Glomerular endothelial cell (primary cell): Measurements from ENCODE around the gene ADH4. TPM values are rescaled to one million over a fixed set of nuclear protein-coding genes. Genes with fewer than 3 reads are reported as not detected.
"Not testable (repeated sequence)": the region's sequence is repeated elsewhere in the genome, so short reads cannot be mapped to it uniquely, and the experiment has no call there.

Experiments used
- DNase-seq: peaks from one replicate; pipeline ENCODE4 v3.0.0-alpha.2; 2011; ENCODE audit warnings: low read depth, low spot score; ENCODE audit errors: extremely low read depth
- total RNA-seq: library from RNA; depleted of rRNA; stranded (reverse); fragments of >200 nt; gene quantifications from 2 replicates; pipeline ENCODE4 v1.2.3, GENCODE V29; 2015

ADH4 gene
- total RNA-seq, 1 donor from 2014 or later = not detected

DNA sequence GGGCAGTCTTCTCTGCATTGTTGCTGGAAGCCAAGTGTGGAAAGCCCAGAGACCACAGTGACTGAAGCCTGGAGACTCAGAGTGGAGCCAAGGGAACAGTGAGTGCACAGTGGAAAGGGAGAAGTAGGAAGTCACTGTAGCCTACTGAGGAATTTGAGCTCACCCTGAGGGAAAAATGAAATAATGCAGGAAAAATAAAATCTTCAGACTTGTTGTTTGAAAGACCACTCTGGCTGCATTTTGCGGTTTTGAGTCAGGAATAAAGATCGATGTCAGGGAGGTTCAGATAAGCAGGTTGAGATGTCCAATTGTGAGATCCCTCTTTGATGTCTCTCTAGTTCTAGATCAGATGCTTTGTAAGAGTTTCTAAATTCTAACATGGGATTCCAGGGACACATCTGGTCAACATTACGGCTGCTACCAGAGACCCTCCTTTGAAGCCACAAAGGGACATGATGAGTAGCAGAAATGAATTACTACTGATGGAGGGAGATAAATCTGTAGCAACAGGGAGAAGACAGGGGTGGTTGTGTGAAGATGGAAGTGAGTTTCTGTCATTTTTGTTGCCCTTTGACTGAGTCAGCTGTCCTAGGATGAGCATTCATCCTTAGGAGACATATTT is 8.4 kb downstream of the ADH4 start:
- no peak for DNase-seq

DNA sequence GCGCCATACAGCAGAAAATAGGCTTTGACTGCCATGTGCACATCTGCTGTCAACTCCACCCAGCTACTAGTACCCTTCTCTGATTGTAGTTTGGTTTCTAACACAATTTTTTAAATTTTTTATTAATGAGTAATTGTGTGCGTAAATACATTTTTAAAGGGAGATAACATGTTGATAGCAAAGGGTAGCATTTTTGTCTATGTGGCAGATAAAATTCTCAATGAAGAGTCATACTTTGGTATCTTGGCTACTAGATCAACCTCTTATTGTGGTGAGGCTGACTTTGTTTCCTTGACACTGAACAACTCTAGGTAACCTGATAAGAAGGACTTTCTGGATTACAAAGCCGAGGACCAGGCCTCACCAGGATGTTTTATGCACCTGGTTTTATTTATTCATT is 9.5 kb downstream of the ADH4 start:
- no peak for DNase-seq

DNA sequence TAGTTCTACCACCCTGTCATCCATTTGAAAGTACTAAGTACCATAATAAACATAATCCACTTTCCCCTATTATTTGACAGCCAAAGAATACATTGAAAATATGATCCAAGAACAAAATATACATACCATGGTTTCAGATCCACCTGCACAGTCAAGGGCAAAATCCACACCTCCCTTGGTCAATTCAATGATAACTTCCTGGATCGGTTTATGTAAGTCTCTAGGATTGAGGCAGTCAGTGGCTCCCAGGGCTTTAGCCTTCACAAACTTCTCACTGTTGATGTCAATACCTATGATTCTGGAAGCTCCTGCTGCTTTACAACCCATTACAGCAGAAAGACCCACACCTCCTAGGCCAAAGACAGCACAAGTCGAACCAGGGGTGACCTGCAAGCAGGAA is 12.7 kb downstream of the ADH4 start:
- DNase-seq = no peak

DNA sequence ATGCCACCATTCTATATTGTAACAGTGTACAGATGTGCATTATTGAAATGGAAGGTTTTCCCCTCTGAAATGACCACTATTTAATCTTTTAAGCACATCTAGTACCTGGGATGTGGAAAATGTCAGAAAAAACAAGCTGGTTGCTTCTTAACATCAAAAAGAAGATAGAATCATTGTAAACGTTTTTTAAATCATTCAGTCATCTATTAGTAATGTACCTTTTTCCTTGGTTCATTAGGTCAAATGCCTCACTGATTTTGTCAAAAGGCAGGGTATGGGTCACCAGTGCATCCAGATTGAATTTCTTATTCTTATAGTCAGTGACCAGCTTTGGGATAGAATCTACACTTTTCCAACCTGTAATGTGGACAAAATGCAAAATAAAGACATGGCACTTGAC is 17.7 kb downstream of the ADH4 start:
- DNase-seq = no peak

DNA sequence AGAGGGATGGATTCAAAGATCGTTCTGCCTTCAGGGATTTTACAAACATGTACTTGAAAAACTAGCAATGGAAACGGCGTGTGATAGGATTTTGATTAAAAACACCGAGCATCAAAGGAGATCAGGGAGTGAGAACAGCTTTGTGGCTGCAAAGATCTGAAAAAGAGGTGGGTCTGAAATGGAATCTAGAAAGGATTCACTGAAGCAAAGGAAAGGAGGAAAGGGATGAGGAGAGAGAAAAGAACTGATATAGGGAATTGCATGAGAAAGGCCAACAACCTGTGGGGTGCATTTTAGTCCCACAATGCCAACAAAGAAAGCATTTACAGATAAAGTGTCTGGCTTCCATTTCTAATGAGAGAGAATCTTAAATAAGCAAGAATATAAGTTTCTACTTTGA is 23.1 kb downstream of the ADH4 start:
- no peak for DNase-seq

DNA sequence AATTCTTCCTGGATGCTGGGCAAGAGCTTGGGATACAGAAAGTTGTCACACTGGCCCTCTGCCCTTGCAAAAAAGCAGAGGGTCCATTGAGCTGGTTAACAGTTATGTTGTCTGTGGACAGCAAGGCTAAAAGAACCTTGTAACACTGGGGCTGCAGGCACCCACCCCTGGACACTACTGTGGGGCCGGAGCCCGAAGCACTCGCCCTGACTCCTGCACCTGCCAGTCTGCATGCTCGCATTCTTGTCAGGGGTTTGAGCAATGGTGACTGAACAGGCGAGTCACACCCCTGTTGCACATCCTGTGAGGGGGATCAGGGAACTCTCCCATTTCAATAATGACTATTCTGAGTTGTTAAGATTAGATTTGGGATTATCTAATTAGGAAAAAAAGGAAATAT is 23.6 kb downstream of the ADH4 start:
- DNase-seq = no peak

DNA sequence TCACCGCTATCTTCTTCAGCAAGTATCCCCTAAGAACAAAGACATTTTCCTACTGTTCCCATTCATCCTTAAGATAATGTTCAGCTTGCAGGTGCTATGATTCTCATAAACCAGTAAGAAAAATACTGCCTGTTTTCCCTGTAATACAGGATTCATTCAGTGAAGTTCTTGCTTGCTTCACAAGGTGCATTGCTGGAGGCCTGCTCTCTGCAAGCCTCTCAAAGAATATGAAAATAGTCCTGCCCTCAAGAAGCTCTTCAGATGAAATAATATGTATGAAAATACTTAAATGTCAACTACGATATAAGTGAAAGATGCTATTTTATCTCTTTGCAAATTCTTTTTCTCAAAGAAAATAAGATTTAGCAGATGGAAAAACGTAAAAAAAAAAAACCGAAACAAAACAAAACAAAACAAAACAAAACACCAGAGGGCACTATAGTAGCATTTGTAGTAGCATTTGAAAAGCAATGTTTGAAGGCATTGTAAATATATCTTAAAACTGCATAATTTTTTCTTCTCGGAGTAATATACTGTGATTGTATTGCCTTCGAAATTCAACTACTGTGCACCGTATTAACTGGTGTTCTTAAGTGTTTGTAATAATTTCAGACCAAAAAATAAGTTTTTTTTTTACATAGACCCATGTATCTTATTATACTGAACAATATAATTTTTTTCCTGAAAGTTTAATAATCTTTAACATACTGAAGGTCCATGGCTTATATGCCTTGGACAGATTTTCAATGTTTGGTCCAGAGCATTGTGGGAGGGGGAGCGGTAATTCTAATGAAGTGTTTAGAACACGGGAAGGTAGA is 26.0 kb downstream of the ADH4 start:
- DNase-seq = no peak

DNA sequence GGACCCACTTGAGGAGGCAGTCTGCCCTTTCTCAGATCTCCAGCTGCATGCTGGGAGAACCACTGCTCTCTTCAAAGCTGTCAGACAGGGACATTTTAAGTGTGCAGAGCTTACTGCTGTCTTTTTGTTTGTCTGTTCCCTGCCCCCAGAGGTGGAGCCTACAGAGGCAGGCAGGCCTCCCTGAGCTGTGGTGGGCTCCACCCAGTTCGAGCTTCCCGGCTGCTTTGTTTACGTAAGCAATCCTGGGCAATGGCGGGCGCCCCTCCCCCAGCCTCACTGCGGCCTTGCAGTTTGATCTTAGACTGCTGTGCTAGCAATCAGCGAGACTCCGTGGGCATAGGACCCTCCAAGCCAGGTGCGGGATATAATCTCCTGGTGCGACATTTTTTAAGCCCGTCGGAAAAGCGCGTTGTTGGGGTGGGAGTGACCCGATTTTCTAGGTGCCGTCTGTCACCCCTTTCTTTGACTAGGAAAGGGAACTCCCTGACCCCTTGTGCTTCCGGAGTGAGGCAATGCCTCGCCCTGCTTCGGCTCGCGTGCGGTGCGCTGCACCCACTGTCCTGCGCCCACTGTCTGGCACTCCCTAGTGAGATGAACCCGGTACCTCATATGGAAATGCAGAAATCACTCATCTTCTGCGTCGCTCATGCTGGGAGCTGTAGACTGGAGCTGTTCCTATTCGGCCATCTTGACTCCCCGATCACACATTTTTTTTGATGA is 26.8 kb downstream of the ADH4 start:
- not testable (repeated sequence) for DNase-seq

DNA sequence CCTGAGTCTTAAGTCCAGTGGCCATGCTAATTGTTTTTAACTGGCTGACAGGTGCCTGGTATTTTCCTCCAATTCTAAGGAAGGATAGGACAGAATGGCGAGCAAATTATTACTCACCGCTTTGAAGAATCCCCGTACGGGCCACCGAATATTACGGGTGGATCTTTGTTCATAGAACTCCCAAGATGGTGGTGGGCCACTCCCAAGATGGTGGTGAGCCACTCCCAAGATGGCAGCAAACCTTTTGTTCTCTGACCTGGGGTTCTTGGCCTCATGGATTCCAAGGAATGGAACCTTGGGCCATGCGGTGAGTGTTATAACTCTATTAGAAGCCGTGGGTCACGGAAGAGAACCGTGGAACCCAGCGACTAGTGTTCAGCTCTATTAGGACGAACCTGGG is 34.8 kb downstream of the ADH4 start:
- DNase-seq = not testable (repeated sequence)

DNA sequence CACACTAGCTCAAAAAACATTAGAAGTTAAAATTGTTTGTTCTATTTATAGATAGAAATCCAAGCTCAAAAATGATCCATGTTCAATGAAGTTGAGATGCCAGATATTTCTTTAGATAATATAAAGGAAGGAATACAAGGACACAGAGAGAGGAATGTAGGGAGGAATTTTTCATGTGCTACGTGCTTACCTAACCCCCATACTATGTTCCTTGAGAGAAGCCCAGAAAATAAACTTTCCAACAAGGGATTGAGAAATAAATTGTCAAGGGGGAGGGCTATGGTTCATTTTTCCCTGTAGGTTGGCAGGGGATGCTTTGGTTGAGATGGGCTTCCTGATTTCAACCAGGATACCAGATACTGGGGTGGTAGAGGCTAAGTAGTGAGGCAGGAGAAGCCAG is 39.9 kb downstream of the ADH4 start:
- no peak for DNase-seq

DNA sequence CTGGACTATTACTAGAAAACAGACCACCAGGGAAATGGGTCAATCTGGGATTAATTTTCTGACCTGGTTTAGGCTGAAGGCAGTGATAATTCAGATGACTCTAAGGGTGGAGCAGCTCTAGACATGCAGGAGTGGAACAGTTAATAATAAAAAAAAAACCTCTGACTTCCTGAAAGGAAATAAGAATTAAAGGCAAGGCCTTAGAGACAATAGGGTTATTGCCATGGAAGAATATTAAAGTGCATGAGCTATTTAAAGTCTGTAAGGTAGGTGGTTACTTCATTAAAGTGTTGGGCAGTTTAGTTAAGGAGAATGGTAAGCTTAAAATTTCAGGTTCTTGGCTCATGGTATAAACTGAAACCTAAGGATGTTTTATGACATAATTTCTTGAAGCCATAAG is 40.9 kb downstream of the ADH4 start:
- no peak for DNase-seq

DNA sequence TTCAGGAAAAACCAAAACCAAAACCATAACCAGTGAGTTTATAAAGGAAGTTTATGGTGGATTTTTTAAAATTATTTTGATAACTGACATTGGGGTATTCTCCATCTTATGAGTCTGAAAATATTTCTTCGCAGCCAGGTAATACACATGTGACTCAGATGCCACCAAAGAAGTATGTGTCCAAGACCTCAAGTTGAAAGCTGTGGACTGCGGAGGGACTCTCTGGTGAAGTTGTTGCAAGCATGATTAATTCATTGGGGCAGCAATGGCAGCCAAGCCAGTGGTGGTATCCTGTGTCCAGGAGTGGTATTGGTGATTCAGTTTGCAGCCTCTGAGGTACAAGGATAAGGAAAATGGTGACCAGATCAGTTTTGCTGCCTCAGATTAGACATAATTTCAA is 41.5 kb downstream of the ADH4 start:
- no peak for DNase-seq

DNA sequence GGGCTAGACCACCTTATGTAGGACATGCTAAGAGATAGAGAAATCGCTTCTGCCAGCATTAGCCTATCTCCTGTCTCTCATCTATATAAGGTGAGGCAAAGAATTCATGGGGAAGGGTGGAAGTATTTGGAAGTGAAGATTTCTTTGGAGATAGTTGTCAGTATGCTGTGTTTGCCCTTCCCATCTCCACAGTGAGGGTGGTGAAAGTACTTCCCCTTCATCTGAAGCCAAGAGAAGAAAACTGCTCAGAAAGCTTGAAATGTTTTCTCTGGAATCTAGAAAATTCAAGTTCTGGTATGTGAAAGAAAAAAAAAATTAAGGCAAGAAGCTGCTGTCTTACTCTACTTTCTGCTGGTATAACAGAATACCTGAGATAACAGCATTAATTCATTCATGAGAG is 43.2 kb downstream of the ADH4 start:
- DNase-seq = no peak

DNA sequence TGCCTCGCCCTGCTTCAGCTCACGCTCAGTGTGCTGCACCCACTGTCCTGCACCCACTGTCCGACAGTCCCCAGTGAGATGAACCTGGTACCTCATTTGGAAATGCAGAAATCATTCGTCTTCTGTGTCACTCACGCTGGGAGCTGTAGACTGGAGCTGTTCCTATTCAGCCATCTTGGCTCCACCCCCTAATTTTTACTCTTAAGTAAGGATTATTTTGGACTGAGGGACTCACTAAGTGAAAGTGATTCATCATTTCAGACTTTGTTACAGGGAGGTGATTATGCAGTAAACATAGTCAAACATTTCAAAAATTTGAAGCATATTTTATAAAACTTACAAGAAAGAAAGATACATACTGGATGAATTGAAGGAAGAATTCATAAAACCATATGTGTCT is 44.3 kb downstream of the ADH4 start:
- not testable (repeated sequence) for DNase-seq

DNA sequence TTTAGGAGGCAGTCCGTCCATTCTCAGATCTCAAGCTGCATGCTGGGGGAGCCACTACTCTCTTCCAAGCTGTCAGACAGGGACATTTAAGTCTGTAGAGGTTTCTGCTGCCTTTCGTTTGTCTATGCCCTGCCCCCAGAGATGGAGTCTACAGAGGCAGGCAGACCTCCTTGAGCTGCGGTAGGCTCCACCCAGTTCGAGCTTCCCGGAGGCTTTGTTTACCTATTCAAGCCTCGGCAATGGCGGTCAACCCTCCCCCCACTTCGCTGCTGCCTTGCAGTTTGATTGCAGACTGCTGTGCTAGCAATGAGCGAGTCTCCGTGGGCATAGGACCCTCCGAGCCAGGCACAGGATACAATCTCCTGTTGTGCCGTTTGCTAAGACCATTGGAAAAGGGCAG is 44.8 kb downstream of the ADH4 start:
- DNase-seq = no peak

DNA sequence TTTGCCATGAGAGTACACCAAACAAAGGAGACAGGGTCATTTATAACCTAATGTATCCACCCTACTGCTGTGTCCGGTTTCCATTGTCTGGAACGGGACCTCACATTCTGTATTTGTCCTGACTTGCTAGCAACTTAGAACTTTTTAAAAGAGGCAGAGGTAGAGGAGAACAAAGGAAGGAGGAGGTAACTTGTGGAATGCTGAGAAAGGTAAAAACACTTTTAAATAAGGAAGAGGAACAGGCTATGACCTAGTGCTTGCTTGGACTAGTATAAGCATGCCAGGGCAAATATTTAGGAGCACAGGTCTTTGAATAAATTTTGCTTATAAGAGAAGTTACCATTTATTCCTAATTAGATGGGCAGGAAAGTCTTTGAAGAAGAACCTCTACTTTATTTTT is 52.3 kb downstream of the ADH4 start:
- not testable (repeated sequence) for DNase-seq

DNA sequence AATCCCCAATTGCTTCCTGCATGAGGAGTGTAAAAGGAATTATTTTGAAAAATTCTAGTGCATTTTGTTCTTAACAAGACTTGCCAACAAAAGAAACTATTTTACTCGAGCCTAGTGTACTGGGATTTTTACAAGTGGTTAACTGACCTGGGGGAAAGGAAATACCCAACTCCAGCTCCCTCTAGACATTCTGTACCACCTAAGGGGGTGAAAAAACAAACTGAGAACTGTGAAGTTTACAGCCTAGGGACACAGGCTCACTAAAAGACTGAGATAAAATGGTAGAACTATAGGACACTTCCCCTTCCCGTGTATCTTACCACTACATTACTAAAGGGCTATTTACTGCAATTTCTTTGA is 52.9 kb downstream of the ADH4 start:
- DNase-seq = no peak

DNA sequence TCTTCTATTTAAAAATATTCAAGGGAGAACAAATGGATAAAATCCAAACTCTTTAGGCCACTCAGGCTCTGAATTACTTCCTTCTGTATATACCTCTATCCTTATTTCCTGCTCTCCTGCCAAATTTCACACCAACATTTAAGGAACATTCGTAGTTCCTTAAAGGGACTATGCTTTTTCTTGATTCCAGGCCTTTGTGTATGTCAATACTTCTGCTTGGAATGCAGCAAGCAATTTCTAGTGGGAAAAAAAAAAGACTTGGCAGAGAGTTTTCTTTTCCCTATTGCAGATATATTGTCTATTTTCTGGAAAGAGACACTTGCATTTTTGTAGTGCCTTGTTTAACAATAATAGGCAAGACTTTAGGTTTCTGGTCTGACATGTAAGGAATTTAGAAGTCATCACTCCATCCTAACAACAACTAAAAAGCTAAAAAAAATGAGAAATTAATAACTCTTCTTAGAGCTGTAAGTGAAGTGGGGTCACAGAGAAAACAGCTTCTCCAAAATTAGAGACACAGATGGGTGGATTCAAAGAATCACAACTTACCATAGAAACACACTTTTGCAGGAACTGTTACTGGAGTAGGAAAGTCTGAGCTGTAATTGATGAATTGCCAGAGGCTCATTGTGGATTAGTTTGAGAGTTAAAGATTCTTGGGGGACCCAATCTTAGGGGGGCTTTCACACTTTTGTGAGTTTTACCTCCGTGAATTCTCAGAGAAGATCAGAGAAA is 53.4 kb downstream of the ADH4 start:
- no peak for DNase-seq

DNA sequence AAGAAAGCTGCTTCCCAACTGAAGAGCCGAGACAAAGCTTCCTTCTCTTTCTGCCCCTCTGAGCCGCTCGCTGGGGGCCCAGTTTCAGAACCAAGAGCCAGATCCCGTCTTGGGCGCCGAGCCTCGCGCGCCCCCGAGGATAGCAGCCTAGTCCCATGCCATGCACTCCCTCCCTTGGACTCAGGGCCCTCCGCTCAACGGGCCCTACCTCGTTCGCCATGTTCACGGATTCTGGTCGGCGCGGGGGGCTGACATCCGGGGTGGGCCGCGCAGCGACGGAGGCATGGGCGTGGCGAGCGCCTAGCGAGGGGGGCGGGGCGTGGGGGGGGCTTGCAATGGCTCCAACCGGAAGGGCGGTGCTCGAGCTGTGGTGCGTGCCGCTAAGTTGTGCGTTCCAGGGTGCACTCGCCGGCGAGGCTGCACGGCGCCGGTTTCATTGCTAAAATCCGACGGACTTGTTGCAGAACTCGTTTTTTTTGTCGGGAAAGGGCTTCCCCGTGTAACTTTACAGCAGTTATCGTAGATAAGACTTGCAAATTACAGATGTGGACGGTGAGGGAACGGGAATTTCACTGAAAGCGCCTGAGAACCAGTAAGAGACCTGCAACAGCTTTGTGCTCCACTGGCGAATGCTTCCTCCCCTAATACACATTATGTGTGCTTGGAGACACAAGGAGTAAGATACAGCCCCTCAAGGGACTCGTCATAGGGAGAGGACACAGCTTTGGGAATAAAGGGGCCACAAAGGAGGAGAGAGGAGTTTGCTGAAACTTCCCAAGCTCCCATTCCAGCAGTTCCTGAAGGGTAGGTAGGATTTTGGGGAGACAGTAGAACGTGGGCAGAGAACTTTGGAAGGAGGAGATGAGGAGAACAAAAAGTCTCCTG is 55.4 kb downstream of the ADH4 start, which contains the start of gene ADH5:
TSS of gene ADH5 (minus strand) at position 308 of the 885 bp plus-strand sequence. CDS start at position 220, 88 bp downstream.
- DNase-seq = peak; percentile 22

DNA sequence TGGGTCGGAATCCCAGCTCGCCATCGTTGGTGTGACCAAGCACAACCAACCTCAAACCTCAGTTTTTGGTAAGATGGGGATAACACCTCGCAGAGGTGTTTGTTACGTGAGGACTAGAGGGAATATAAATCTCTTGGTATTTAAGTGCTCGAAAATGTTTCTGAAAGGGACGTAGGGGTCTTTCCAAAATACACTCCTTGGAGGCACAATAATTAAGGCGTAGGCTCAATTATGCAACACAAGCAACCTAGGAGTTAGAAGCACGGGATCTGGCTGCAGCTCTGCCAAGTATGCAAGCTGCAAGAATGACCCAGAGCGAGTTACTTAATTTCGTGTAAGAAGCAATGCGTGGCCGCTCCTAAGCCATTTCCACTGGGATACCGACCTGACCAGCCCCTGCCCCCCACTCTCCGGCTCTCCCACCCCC is 56.1 kb downstream of the ADH4 start:
- peak; percentile 23 for DNase-seq
